HG03103 (cell line): ENCODE data around the gene SKA2.
"Not testable (repeated sequence)": the region's sequence is repeated elsewhere in the genome, so short reads cannot be mapped to it uniquely, and the experiment has no call there.

Experiments
- ATAC-seq: cut with Tn5 transposase; IDR thresholded peaks from one replicate; pipeline ENCODE4 v1.9.1; 2021; ENCODE audit warnings: low read depth; ENCODE audit not compliant: unreplicated experiment

SKA2 gene

GRCh38 chr17:59105852-59106462 is 49.0 kb downstream of the SKA2 start:
- ATAC-seq = peak; percentile 8

DNA sequence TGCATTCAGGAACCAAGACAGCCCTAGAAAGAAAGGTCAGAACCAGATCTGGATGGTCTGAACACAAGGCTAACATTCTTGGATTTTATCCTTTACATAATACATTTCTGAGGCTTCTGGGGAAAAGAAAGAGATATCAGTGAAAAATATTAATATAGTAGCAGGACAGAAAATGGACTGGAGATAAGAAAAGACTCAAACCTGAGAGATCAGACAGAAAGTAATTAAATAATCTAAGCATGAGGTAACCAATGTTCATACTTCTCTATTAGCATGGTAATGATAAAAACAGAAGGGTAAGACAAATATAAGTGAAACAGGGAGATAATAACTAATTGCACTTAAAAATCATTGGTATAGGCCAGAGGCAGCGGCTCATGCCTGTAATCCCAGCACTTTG is 53.8 kb downstream of the SKA2 start:
- ATAC-seq = no peak

- ATAC-seq = no peak
These were observed 57.1 kb downstream of the SKA2 start for GRCh38 chr17:59097876-59098275.

DNA sequence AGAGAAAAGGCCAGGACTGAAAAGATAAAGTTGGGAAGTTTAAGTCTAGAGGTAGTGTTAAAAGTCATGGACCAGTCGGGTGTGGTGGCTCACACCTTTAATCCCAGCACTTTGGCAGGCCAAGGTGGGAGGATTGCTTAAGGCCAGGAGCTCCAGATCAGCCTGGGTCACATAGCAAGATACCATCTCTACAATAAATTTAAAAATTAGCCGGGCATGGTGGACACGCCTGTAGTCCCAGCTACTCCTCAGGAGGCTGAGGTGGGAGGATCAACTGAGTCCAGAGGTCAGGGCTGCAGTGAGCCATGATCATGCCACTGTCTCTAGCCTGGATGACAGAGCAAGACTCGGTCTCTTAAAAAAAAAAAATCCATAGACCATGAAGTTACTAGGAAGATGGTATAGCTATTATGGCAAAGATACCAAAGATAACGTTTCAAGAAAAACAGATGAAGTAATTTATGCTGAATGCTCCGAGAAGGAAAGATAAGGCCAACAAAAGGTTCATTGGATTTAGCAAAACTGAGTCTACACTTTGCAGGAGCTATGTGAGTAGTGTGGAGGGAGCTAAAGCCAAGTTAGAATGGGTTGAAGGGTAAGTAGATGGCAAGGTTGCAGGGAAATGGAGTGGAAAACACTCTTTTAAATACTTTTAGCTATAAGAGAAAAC is 60.0 kb downstream of the SKA2 start:
- ATAC-seq = no peak

DNA sequence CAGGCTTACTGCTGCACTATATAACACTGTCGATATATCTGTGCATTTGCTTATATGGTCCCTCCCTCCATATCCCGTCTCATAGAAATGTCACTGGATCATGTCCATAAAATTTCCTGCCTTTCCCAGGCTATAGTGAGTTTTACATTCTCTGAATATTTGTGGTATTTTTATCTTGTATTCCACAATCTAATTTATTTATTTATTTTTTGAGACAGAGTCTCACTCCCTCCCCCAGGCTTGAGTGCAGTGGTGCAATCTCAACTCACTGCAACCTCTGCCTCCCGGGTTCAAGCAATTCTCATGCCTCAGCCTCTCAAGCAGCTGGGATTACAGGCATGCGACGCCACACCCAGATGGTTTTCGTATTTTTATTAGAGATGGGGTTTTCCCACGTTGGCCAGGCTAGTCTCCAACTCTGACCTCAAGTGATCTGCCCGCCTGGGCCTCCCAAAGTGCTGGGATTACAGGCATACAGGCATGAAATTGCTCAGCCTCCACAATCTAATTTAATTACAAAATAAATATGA is 61.2 kb downstream of the SKA2 start:
- ATAC-seq = no peak

DNA sequence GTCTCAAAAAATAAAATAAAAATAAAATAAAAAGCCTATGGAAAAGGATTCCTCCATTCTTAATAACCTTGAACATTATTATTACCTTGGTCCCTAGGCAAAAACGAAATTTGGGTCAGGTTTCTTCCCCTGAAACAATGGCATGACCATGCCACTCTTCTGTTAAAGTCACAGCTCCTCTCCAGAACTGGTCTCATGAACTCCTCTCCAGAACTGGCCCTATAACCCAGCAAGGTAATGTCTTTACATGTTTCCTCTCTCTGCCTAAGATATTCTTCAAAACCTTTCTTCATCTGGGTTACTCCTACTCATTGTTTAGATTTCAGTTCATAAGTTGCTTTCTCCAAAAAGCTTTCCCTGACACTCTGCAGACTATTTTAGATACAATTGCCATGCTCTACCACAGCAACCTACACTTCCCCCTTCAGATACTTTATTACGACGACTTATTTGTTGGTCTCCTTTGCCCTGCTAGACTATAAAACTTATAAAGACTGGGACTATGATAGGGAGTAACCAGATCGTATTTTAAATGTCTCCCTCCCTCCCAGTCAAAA is 61.8 kb downstream of the SKA2 start:
- no peak for ATAC-seq

GRCh38 chr17:59090593-59090992 is 64.4 kb downstream of the SKA2 start:
- not testable (repeated sequence) for ATAC-seq

- no peak for ATAC-seq
These were observed 70.8 kb downstream of the SKA2 start for GRCh38 chr17:59084154-59084553.

- ATAC-seq = no peak
These were observed 80.5 kb downstream of the SKA2 start for GRCh38 chr17:59074494-59074893.

DNA sequence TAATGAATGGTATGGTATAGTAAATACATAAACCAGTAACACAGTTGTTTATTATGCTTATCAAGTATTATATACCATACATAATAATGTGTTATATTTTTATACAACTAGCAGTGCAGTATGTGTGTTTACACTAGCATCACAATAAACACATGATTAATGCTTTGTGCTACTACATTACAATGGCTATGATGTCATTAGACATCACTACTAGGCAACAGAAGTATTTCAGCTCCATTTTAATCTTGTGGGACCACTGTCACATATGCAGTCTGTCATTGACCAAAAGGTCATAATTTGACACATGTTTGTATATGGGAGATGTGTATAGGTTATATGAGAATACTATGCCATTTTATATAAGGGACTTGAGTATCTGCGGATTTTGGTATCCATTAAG is 81.0 kb downstream of the SKA2 start:
- no peak for ATAC-seq

- ATAC-seq = no peak
These were observed 85.1 kb downstream of the SKA2 start for GRCh38 chr17:59069856-59070255.

GRCh38 chr17:59067756-59068155 is 87.2 kb downstream of the SKA2 start:
- no peak for ATAC-seq

DNA sequence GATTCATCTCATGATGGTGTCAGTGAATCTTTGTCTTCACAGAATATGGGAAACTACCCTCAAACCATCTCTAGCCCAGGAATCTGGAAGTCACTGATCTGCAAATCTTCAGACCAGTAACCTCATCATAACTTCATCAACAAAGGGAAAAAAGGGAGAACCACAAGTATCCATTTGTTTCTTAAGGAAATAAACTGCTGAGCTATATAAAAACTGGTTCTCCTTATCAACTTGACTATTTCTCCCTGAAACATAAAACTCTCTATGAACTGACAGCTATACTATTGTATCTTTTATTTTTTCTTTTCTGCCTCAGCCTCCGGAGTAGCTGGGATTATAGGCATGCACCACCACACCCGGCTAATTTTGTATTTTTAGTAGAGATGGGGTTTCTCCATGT is 87.6 kb downstream of the SKA2 start:
- ATAC-seq = no peak

DNA sequence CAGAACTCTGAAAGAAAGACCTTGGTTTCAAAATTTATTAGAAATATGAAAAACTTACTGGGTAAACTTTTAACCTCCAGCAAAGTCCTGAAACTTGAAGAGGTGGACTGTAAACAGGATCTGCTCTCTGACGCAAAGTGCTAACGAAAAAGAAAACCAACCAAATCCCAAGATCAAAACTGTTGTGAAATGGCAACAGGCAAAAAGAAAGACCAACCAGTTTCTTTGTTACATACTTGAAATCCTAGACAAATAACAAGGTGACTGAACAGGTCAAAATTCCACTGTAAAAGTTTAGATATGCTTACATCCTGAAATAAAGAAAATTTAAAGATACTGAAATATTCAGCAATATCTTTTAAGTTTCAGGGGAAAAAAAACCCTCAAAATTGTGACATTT is 92.5 kb downstream of the SKA2 start:
- no peak for ATAC-seq
